Measurements from ENCODE around the gene LURAP1L. TPM values are rescaled to one million over a fixed set of nuclear protein-coding genes. Genes with fewer than 3 reads are reported as not detected.

The LURAP1L gene
- total and polyA plus RNA-seq, 2 of the 4 experiments (the other 2 are of a cell fraction): 6.1 to 10.6 TPM

DNA sequence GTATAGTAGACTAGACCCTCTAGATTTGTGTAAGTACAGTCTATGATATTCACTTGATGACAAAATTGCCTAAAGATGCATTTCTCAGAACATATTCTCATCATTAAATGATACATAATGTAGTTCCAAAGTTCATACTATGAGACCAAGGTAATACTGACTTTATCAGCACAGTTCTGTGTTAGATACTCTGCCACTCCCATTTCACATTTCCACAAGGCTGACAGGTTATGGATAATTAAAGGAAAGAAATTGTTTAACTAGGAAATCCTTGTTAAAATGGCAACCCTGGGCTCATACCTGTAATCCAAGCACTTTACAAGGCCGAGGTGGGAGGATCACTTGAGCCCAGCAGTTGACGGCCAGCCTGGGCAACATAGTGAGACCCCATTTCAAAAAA is 48.0 kb upstream of the LURAP1L start:
- H2BK5ac ChIP-seq (ENCODE audit: low read depth, low read length, poor library complexity, severe bottlenecking): no peak overlapping the region
- no peak overlapping the region for H3K4me2 ChIP-seq (ENCODE audit: low read depth, low read length)
- no peaks in the 10 kb centered on the region for H3K79me1 ChIP-seq (ENCODE audit: low read depth in 1 of 2, low read length in 2 of 2)
- no peaks in the 10 kb centered on the region for H3K27me3 ChIP-seq (ENCODE audit: control insufficient read depth, insufficient read depth, low read length)
- DNase-seq: no peak
- H4K91ac ChIP-seq (ENCODE audit: insufficient read depth, low read depth, low read length): no peak overlapping the region
- no peak overlapping the region for H2BK15ac ChIP-seq (ENCODE audit: low read depth, low read length)
- no peaks in the 10 kb centered on the region for H4K20me1 ChIP-seq (ENCODE audit: insufficient read depth, low read length)
- H2AK9ac ChIP-seq (replicated peaks; ENCODE audit: low read depth, low read length, poor library complexity): no peak overlapping the region
- ChIA-PET CTCF (interaction anchor here (1.9 kb wide), 1 partner anchor 10 kb away, joined by 5 read pairs; no protein-coding TSS in a partner anchor), POLR2A (ENCODE audit: unreplicated experiment) (interaction anchor here (0.6 kb wide), 1 partner anchor 137 kb away, joined by 3 read pairs; no protein-coding TSS in a partner anchor)
- ATAC-seq (ENCODE audit: low read depth): no peak
- H4K8ac ChIP-seq (ENCODE audit: low read depth in 2 of 2, low read length in 2 of 2): no peak overlapping the region
- H3K56ac ChIP-seq (ENCODE audit: extremely low read depth, insufficient read depth, low read length): no peak overlapping the region
- no peak overlapping the region for H3K27ac ChIP-seq (ENCODE audit: insufficient read depth, low read length)
- intact Hi-C loops (cut with micrococcal nuclease) (no loop called here), in situ Hi-C loops (cut with MboI; ENCODE audit: low sequenced_read_pairs) (no loop called here), dilution Hi-C loops (cut with HindIII; ENCODE audit: low sequenced_read_pairs, unreplicated experiment) (no loop called here)
- H3K4me1 ChIP-seq (ENCODE audit: control insufficient read depth, insufficient read depth, low read length): no peaks in the 10 kb centered on the region
- no peak overlapping the region for H4K5ac ChIP-seq (ENCODE audit: low read depth, low read length)
- no peak overlapping the region for H3K9ac ChIP-seq (ENCODE audit: low read depth, low read length)
- no peak overlapping the region for H3K4ac ChIP-seq (ENCODE audit: low read depth, low read length)
- no peak overlapping the region for H3K18ac ChIP-seq (ENCODE audit: low read depth, low read length)
- H3K9me3 ChIP-seq (ENCODE audit: control insufficient read depth, insufficient read depth, low read length): no peaks in the 10 kb centered on the region
- H3K4me3 ChIP-seq (ENCODE audit: insufficient read depth, low read depth, low read length): no peak overlapping the region
- H2BK120ac ChIP-seq (ENCODE audit: low read depth, low read length): no peak overlapping the region
- no peak overlapping the region for H2AFZ ChIP-seq (replicated peaks; ENCODE audit: low read length, poor library complexity)
- no peaks in the 10 kb centered on the region for H3K36me3 ChIP-seq (ENCODE audit: control insufficient read depth, insufficient read depth, low read length)
- no peak overlapping the region for H2BK20ac ChIP-seq (ENCODE audit: low read depth, low read length)
- BruUV-seq (replicated peaks): no TSS peak
- TF ChIP-seq BHLHE40 (IDR thresholded peaks at IDR 0.05; ENCODE audit: low read depth, low read length) (no peak), RAD21 (IDR thresholded peaks at IDR 0.05; ENCODE audit: low read length) (no peak), RFX5 (IDR thresholded peaks at IDR 0.05; ENCODE audit: low read depth, low read length) (no peak), MAZ (IDR thresholded peaks at IDR 0.05; ENCODE audit: borderline replicate concordance, low read depth, low read length) (no peak), CHD1 (IDR thresholded peaks at IDR 0.05; ENCODE audit: low read depth, low read length) (no peak), FOS (IDR thresholded peaks at IDR 0.05; ENCODE audit: low read depth, low read length) (no peak), MXI1 (IDR thresholded peaks at IDR 0.05; ENCODE audit: borderline replicate concordance, low read depth, low read length) (no peak), NFE2L2 (IDR thresholded peaks at IDR 0.05; ENCODE audit: low read depth, low read length) (no peak), MAFK (IDR thresholded peaks at IDR 0.05; ENCODE audit: low read depth, low read length) (no peak), RCOR1 (IDR thresholded peaks at IDR 0.05; ENCODE audit: insufficient replicate concordance, low read length) (no peak), POLR2A (IDR thresholded peaks at IDR 0.05; ENCODE audit: low read depth, low read length) (no peak), CEBPB (IDR thresholded peaks at IDR 0.05; ENCODE audit: low read depth, low read length) (no peak)
- TF ChIP-seq, protein P1, sequence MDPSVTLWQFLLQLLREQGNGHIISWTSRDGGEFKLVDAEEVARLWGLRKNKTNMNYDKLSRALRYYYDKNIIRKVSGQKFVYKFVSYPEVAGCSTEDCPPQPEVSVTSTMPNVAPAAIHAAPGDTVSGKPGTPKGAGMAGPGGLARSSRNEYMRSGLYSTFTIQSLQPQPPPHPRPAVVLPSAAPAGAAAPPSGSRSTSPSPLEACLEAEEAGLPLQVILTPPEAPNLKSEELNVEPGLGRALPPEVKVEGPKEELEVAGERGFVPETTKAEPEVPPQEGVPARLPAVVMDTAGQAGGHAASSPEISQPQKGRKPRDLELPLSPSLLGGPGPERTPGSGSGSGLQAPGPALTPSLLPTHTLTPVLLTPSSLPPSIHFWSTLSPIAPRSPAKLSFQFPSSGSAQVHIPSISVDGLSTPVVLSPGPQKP (IDR thresholded peaks at IDR 0.05; ENCODE audit: borderline replicate concordance, low read depth, low read length): no peak
- TF ChIP-seq, protein P2, sequence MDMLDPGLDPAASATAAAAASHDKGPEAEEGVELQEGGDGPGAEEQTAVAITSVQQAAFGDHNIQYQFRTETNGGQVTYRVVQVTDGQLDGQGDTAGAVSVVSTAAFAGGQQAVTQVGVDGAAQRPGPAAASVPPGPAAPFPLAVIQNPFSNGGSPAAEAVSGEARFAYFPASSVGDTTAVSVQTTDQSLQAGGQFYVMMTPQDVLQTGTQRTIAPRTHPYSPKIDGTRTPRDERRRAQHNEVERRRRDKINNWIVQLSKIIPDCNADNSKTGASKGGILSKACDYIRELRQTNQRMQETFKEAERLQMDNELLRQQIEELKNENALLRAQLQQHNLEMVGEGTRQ (IDR thresholded peaks at IDR 0.05; ENCODE audit: low read depth, low read length): no peak
- TF ChIP-seq, protein P3, sequence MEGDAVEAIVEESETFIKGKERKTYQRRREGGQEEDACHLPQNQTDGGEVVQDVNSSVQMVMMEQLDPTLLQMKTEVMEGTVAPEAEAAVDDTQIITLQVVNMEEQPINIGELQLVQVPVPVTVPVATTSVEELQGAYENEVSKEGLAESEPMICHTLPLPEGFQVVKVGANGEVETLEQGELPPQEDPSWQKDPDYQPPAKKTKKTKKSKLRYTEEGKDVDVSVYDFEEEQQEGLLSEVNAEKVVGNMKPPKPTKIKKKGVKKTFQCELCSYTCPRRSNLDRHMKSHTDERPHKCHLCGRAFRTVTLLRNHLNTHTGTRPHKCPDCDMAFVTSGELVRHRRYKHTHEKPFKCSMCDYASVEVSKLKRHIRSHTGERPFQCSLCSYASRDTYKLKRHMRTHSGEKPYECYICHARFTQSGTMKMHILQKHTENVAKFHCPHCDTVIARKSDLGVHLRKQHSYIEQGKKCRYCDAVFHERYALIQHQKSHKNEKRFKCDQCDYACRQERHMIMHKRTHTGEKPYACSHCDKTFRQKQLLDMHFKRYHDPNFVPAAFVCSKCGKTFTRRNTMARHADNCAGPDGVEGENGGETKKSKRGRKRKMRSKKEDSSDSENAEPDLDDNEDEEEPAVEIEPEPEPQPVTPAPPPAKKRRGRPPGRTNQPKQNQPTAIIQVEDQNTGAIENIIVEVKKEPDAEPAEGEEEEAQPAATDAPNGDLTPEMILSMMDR (conservative IDR thresholded peaks at IDR 0.05; ENCODE audit: low read depth, low read length): no peak
- H3K14ac ChIP-seq (replicated peaks; ENCODE audit: low read depth, low read length): no peak overlapping the region
- H3K9me1 ChIP-seq (ENCODE audit: insufficient read depth, low read length): no peaks in the 10 kb centered on the region
- no CpG with 5 or more reads among the region's 2 CpGs for WGBS, 2 experiments (ENCODE audit: extremely low coverage in 2 of 2, insufficient read length in 1 of 2)
- H3K23ac ChIP-seq (ENCODE audit: low read depth, low read length): no peak overlapping the region
- H2AK5ac ChIP-seq (ENCODE audit: low read depth, low read length): no peak overlapping the region

Measured in IMR-90 (cell line).